ENCODE results near the gene IFIT5.
"Not testable (repeated sequence)": the region's sequence is repeated elsewhere in the genome, so short reads cannot be mapped to it uniquely, and the experiment has no call there.

IFIT5 gene, protein sequence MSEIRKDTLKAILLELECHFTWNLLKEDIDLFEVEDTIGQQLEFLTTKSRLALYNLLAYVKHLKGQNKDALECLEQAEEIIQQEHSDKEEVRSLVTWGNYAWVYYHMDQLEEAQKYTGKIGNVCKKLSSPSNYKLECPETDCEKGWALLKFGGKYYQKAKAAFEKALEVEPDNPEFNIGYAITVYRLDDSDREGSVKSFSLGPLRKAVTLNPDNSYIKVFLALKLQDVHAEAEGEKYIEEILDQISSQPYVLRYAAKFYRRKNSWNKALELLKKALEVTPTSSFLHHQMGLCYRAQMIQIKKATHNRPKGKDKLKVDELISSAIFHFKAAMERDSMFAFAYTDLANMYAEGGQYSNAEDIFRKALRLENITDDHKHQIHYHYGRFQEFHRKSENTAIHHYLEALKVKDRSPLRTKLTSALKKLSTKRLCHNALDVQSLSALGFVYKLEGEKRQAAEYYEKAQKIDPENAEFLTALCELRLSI

DNA sequence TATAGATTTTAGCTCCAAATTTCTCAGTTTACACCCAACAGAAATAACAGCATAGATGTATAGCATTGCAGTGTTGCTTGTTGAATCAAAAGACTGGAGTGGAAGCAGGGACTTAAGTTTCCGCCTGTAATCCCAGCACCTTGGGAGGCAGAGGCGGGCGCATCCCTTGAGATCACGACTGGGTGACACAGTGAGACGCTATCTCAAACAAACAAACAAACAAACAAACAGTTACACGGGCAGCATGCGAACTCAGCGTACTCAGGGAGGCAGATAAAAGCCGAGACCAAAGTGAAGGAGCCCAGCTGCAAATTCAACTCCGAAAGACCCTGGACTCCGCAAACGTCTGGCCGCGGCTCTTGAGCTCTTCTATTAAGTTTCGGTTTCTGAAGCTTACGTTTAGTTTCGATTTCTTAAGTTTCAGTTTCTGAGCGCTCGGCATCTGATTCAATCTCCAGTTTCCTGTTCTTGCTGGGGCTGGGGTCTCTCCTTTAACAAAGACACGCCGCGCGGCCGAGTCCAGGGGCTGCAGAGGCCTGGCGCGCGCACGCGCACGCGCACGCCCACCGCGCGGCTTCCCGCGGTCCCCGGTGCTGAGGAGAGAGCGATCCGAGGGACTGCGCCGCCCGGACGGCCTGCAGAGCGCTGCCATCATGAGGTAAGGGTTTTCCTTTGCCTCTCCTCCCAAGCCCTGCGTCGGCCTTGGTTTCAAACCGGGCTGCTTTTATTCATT is at the start of gene IFIT5:
IFIT5 (plus strand) TSS at position 423 of the 733 bp plus-strand sequence; CDS start at position 654, 231 bp downstream.
- peak; percentile 55 for DNase-seq

GRCh38 chr10:89367529-89367928 is 46.8 kb upstream of the IFIT5 start:
- no peak for DNase-seq

GRCh38 chr10:89368129-89368528 is 46.2 kb upstream of the IFIT5 start:
- no peak for DNase-seq

GRCh38 chr10:89369156-89370105 is 44.9 kb upstream of the IFIT5 start:
- no peak for DNase-seq

- DNase-seq, result no peak
These were observed 43.3 kb upstream of the IFIT5 start for GRCh38 chr10:89371079-89371478.

GRCh38 chr10:89371987-89372386 is 42.4 kb upstream of the IFIT5 start:
- DNase-seq, result no peak

GRCh38 chr10:89373916-89374711 is 40.3 kb upstream of the IFIT5 start:
- no peak for DNase-seq

- DNase-seq, result no peak
These were observed 39.6 kb upstream of the IFIT5 start for GRCh38 chr10:89374713-89375141.

DNA sequence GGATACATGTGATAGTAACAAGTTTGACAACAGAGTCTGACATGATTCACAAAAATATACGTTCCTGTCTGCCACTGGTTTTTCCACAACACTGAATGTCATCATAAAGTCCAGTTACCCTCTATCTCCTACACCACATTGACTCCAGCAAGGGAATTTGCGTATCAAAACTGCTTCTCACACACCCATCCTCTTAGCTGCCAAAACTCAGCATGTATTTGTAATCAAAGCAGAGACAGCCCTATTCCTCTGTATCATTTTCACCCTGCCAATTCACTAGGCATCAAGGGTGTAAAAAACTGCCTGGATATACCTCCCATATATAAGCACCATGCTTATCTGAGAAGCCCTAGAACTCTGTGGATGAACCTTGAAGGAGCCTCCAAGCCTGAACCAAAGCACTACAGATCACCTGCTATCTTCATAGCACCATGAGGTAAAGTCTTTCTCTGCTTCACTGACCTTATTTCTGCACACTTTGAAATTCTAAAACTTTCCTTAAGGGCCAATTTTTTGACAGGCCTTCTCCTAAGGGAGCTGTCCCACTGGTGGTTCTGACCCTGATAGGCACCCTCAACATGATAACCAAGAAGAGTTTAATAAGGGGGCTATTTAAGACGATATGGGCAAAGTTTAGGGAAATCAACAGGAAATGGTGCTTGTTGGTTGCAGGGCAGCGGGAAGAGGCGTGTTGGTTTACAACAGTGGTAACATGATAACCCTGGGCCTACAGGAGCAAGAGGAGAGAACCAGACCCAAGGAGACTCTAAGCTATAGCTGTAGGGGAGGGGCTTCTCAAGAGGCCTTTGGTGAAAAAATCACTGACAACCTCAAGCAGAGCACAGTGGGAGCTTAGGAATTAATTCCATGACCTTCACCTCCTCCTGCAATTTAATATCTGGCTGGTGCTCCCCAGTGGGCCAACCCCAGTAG is 36.4 kb upstream of the IFIT5 start, which contains the start of gene IFIT1B:
IFIT1B (plus strand) TSS at position 352 of the 933 bp plus-strand sequence; CDS start at position 432, 80 bp downstream.
- no peak for DNase-seq

- DNase-seq, result no peak
These were observed 35.3 kb upstream of the IFIT5 start for GRCh38 chr10:89379103-89379502.

DNA sequence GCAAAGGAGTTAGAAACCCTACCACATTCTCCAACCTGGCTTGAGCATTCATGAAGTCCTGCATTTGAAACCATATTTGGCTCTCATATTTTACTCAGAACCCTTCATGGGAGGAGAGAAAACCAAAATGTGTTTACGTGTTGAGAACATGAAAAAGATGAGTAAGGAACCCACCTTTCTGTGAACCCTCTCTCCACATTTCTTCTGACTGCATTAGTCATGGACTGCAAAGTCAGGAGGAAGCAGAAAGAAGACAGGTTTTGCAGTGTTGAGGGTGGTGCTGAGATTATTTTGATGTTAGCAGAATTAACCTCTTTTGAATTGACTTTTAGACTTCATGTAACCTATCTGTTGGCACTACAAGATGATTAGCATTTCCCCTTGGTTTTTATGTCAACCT is 31.6 kb upstream of the IFIT5 start:
- DNase-seq, result no peak

DNA sequence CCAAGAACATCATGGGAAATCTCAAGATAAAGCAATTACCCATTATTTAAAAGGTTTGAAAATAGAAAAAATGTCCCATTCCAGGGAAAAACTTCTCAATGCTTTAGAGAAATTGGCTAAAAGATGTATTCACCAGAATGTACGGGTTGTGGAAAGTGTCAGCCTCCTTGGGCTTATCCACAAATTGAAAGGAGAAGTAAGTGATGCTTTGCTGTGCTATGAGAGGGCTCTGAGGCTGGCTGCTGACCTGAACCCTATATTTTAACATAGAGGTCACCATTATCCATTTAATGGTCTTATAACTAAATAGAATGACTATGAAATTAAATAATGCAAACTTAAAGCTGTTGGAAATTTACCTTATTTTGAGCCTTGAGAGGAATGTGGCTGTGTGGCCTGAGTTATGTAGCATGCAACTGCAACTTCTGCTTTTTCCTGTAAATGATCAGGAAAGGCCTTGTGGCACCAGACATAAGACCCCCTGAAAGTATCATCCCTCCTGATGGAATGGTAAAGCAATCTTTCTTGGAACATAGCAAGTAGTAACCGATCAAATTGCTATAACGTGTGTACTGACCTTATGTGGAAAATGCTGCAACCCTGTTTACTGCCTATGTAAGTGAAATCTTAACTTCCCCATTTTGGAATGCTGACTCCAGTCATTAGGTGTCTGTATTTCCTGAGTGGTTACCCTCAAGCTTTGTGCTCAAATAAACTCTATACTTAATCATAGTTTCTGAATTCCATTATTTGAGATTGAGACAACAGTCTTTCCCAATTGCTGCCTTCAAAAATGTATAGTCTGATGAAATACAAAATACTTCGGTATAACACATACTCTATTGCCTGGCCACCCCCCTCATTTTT is 29.7 kb upstream of the IFIT5 start:
- no peak for DNase-seq

GRCh38 chr10:89388806-89389205 is 25.6 kb upstream of the IFIT5 start:
- no peak for DNase-seq

DNA sequence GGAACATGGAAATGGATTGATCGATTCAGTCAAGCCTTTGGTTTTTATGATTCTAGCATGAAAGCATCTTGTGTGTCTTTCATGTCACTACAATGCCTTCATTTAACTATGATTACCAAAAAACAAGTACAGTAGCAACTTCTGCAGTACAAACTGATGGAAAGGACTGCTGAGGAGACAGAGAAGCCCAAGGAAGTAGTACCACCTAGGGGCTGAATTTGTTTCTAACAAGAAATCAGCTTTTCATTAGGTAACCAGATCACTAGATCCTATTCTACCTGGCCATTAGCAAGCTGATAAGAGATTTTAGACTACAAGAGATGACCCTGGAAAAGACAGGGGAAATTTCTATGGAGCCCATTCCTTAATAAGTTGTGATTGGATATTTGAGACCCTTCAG is 25.1 kb upstream of the IFIT5 start:
- DNase-seq, result no peak

- DNase-seq, result no peak
These were observed 23.7 kb upstream of the IFIT5 start for GRCh38 chr10:89390476-89391225.

DNA sequence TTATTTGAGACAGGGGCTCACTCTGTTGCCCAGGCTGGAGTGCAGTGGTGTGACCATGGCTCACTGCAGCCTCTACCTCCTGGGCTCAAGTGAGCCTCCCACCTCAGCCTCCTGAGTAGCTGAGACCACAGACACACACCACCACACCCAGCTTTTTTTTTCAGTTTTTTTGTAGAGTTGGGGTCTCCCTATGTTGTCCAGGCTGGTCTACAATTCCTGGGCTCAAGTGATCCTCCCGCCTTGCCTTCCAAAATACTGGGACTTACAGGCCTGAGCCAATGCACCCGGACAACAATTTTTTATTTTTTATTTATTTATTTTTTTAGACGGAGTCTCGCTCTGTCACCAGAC is 23.2 kb upstream of the IFIT5 start:
- not testable (repeated sequence) for DNase-seq

DNA sequence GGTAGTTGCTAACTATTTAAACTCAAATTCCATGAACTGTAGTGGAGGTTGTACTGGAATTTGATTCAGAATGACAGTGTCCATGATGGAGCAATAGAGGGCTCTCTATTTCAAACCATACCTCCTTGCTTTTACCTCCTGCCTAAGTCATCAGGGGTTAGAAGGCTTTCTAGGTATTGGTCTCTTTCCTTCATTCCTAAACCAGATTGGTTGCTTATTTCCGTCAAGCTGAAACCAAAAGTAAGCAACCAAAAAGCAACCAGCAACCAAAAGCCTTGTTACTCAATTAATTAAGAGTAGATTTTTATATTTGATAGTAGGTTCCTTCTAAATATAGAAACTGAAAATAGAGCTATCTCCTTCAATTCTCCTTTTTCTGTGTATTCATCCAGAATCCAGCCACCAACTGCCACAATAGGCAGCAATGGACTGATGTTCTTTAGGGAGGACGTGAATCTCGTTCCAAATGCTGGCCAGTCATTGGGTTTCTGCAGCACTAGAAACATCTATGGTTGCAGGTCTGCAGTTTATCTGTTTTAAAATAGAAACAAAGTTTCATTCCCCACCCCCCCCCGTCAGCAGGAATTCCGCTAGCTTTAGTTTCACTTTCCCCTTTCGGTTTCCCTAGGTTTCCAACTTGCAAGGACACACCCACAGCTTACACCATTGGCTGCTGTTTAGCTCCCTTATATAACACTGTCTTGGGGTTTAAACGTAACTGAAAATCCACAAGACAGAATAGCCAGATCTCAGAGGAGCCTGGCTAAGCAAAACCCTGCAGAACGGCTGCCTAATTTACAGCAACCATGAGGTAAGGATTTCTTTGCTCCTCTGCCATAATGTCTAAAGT is 22.2 kb upstream of the IFIT5 start, which contains the start of gene IFIT1:
IFIT1 (plus strand) TSS at position 717 of the 850 bp plus-strand sequence; CDS start at position 807, 90 bp downstream.
- DNase-seq, result peak; percentile 8

- DNase-seq, result no peak
These were observed 21.4 kb upstream of the IFIT5 start for GRCh38 chr10:89392974-89393373.
